Keratinocyte (primary cell): ENCODE measurements around the gene IPO13.

Experiments used
- EZH2 ChIP-seq: IDR thresholded peaks from one replicate; pipeline ENCODE4 v1.6.1; 2012; ENCODE audit warnings: inconsistent platforms, mild to moderate bottlenecking, low read length, moderate library complexity
- TF ChIP-seq, protein P1 (sequence below), 3 experiments: IDR thresholded peaks in 1 of 3; conservative IDR thresholded peaks in 1 of 3; optimal IDR thresholded peaks in 1 of 3; 2 replicates in 2 of 3; 3 replicates in 1 of 3; pipeline versions ENCODE3 to v1.5.1; 2011; ENCODE audit warnings: low read length in 3 of 3, mild to moderate bottlenecking in 3 of 3, moderate library complexity in 2 of 3, control low read depth in 1 of 3, inconsistent platforms in 1 of 3; ENCODE audit not compliant: insufficient read depth in 2 of 3; ENCODE audit errors: extremely low read depth in 1 of 3

DNA sequence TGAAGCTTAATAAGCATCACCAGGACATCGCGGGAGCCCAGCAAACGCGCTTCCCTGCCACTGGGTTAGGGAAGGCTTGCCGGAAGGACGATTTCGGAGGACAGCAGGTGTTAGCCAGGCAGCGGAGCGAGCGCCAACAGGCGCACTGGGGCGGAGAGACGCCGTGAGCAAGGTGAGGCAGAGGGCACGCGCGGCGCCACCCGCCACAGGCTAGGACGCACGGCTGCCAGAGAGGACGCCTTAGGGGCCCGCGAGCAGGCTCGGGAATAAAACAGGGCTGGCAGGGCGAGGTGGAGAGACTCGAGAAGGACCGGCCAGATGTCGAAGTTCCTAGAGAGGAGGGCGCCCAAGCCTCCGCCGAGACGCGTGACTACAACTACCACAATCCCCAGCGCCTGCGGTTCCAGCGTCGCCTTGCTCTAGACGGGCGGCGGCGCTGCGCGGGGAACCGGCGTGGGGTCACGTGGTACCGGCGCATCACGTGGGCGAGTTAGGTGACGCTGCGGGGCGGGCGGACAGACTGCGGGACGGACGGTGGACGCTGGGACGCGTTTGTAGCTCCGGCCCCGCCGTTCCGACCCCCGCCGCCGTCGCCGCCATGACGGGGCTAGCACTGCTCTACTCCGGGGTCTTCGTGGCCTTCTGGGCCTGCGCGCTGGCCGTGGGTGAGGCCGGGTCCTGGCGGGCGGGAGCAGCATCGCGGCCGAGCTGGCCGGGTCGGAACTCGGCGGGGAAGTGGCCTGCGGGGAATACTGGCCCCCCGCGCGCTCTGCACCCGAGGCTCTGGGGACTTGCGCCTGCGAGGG lies 27.9 kb downstream of the IPO13 start, which contains the start of gene ATP6V0B:
- TF ChIP-seq, protein P1, sequence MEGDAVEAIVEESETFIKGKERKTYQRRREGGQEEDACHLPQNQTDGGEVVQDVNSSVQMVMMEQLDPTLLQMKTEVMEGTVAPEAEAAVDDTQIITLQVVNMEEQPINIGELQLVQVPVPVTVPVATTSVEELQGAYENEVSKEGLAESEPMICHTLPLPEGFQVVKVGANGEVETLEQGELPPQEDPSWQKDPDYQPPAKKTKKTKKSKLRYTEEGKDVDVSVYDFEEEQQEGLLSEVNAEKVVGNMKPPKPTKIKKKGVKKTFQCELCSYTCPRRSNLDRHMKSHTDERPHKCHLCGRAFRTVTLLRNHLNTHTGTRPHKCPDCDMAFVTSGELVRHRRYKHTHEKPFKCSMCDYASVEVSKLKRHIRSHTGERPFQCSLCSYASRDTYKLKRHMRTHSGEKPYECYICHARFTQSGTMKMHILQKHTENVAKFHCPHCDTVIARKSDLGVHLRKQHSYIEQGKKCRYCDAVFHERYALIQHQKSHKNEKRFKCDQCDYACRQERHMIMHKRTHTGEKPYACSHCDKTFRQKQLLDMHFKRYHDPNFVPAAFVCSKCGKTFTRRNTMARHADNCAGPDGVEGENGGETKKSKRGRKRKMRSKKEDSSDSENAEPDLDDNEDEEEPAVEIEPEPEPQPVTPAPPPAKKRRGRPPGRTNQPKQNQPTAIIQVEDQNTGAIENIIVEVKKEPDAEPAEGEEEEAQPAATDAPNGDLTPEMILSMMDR (optimal IDR thresholded peaks at IDR 0.05 in 1 of 3, IDR thresholded peaks at IDR 0.05 in 1 of 3, conservative IDR thresholded peaks at IDR 0.05 in 1 of 3; ENCODE audit: extremely low read depth in 1 of 3, insufficient read depth in 2 of 3, low read length in 3 of 3): no peak
- no peak for TF ChIP-seq EZH2
